H1 (cell line): ENCODE data around the gene VSIG10L. TPM values are rescaled to one million over a fixed set of nuclear protein-coding genes. Genes with fewer than 3 reads are reported as not detected.

Source experiments
- polyA plus RNA-seq, 7 experiments: library from polyadenylated mRNA; depleted of rRNA in 3 of 7; stranded (reverse) in 5 of 7; unstranded in 2 of 7; fragments of >200 nt in 5 of 7; fragments of 200-250 nt in 2 of 7; gene quantifications; 1 replicate in 5 of 7; 2 replicates in 1 of 7; 4 replicates in 1 of 7; pipeline versions ENCODE4 v1.2.1 to v1.2.3, GENCODE V29; 2011 to 2013; ENCODE audit warnings: missing spikeins in 2 of 7, mixed read lengths in 2 of 7
- total RNA-seq: library from RNA; stranded (reverse); fragmentation: NEBNext Ultra II Directional; extraction: Animal tissue kit (Norgen Biotek cat#: 25700); gene quantifications from 2 replicates; pipeline ENCODE4 v1.2.1, GENCODE V29; 2021
- TF ChIP-seq, protein P1 (sequence below): IDR thresholded peaks from 2 replicates; pipeline ENCODE4 v1.6.1; 2012; ENCODE audit warnings: inconsistent platforms

Gene VSIG10L
- total and polyA plus RNA-seq, 2 of the 8 experiments (the other 6 are each of a cell fraction or from before 2014, with no cell fraction given): 10.3 to 10.4 TPM

DNA sequence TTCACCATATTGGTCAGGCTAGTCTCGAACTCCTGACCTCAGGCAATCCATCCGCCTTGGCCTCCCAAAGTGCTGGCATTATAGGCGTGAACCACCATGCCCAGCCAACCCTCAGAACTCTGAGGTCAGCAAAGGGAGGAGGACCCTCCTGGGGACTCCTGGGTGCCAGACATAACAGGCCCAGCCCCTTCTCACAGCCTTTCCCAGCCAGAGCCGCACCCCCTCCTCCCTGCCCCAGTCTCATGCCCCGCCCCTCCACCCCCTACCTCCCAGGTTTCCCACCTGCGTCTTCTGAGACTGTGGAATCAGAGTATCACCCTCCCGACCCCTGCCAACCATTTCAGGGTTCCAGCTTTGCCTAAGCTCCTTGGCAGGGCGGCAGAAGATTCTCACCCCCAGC lies 25.3 kb downstream of the VSIG10L start (continued):
- TF ChIP-seq, protein P1, sequence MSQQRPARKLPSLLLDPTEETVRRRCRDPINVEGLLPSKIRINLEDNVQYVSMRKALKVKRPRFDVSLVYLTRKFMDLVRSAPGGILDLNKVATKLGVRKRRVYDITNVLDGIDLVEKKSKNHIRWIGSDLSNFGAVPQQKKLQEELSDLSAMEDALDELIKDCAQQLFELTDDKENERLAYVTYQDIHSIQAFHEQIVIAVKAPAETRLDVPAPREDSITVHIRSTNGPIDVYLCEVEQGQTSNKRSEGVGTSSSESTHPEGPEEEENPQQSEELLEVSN: no peak
